GM23338 (cell line): Measurements from ENCODE around the gene ZNF429. TPM values are rescaled to one million over a fixed set of nuclear protein-coding genes. Genes with fewer than 3 reads are reported as not detected.
"Not testable (repeated sequence)": the region's sequence is repeated elsewhere in the genome, so short reads cannot be mapped to it uniquely, and the experiment has no call there.

Source experiments
- ATAC-seq: fragments of 200-7000 bp; cut with Tn5 transposase; 3 replicates; pipeline ENCODE4 v1.9.1; 2020
- DNase-seq: peaks from one replicate; pipeline ENCODE4 v3.0.0-alpha.2; 2015; ENCODE audit warnings: low spot score
- H2AFZ ChIP-seq: fragments of 200-600 bp; sonication (generic); 2 replicates; pipeline ENCODE4 v1.8.0; 2016; ENCODE audit warnings: antibody characterized with exemption, mild to moderate bottlenecking, moderate library complexity
- H3F3A ChIP-seq: fragments of 200-600 bp; sonication (generic); replicated peaks from 2 replicates; pipeline ENCODE4 v1.8.0; 2017; ENCODE audit warnings: antibody characterized with exemption, mixed run types, low read depth
- H3K27ac ChIP-seq: fragments of 200-600 bp; sonication (generic); 2 replicates; pipeline ENCODE4 v1.6.1; 2016; ENCODE audit warnings: low read depth
- H3K27me3 ChIP-seq: fragments of 200-600 bp; sonication (generic); 2 replicates; pipeline ENCODE4 v1.8.0; 2016; ENCODE audit warnings: mild to moderate bottlenecking, mixed run types, moderate library complexity; ENCODE audit not compliant: insufficient read depth
- H3K36me3 ChIP-seq: fragments of 200-600 bp; sonication (generic); 2 replicates; pipeline ENCODE4 v1.8.0; 2016; ENCODE audit warnings: mild to moderate bottlenecking; ENCODE audit not compliant: insufficient read depth
- H3K4me1 ChIP-seq: fragments of 200-600 bp; sonication (generic); 2 replicates; pipeline ENCODE4 v1.8.0; 2016; ENCODE audit warnings: mild to moderate bottlenecking, moderate library complexity; ENCODE audit not compliant: insufficient read depth
- H3K4me2 ChIP-seq: fragments of 200-600 bp; sonication (generic); 2 replicates; pipeline ENCODE4 v1.7.1; 2017; ENCODE audit warnings: mixed run types
- H3K4me3 ChIP-seq: fragments of 200-600 bp; sonication (generic); 2 replicates; pipeline ENCODE4 v1.6.1; 2016; ENCODE audit warnings: mixed run types
- H3K79me2 ChIP-seq: fragments of 200-600 bp; sonication (generic); replicated peaks from 2 replicates; pipeline ENCODE4 v1.8.0; 2017; ENCODE audit warnings: mild to moderate bottlenecking; ENCODE audit not compliant: insufficient read depth
- H3K9me2 ChIP-seq: fragments of 200-600 bp; sonication (generic); 2 replicates; pipeline ENCODE4 v1.8.0; 2017; ENCODE audit not compliant: insufficient read depth
- H4K20me1 ChIP-seq: fragments of 200-600 bp; sonication (generic); replicated peaks from 2 replicates; pipeline ENCODE4 v1.8.0; 2017; ENCODE audit warnings: mild to moderate bottlenecking; ENCODE audit not compliant: insufficient read depth
- H3K27ac Mint-ChIP-seq: 2 replicates; pipeline ENCODE4 v1.8.0; 2020; ENCODE audit warnings: inconsistent platforms, mild to moderate bottlenecking, moderate library complexity, mixed read lengths
- H3K27me3 Mint-ChIP-seq: 3 replicates; pipeline ENCODE4 v1.8.0; 2022; ENCODE audit warnings: low read depth, mild to moderate bottlenecking, moderate library complexity, mixed read lengths, inconsistent platforms; ENCODE audit not compliant: insufficient read depth, poor library complexity
- H3K36me3 Mint-ChIP-seq: 3 replicates; pipeline ENCODE4 v1.8.0; 2021; ENCODE audit warnings: low read depth, mild to moderate bottlenecking, inconsistent platforms, moderate library complexity, mixed read lengths
- H3K4me1 Mint-ChIP-seq: 3 replicates; pipeline ENCODE4 v1.8.0; 2020; ENCODE audit warnings: mild to moderate bottlenecking, inconsistent platforms, mixed read lengths
- H3K4me3 Mint-ChIP-seq: 3 replicates; pipeline ENCODE4 v1.8.0; 2021; ENCODE audit warnings: moderate library complexity, mild to moderate bottlenecking, inconsistent platforms, mixed read lengths
- H3K9me3 Mint-ChIP-seq: 3 replicates; pipeline ENCODE4 v1.8.0; 2020; ENCODE audit warnings: moderate library complexity, mild to moderate bottlenecking, inconsistent platforms, mixed read lengths
- CREB1 ChIP-seq: fragments of 250-450 bp; sonication (Bioruptor Pico); IDR thresholded peaks from 2 replicates; pipeline ENCODE4 v1.5.0; 2020; ENCODE audit warnings: low read depth, mild to moderate bottlenecking, moderate library complexity
- EZH2phosphoT487 ChIP-seq: fragments of 200-600 bp; sonication (generic); IDR thresholded peaks from one replicate; pipeline ENCODE4 v1.8.1; 2018; ENCODE audit warnings: antibody characterized with exemption; ENCODE audit not compliant: unreplicated experiment
- JUNB ChIP-seq: IDR thresholded peaks from one replicate; pipeline ENCODE4 v1.6.1; 2016; ENCODE audit warnings: antibody characterized with exemption; ENCODE audit not compliant: unreplicated experiment
- NANOG ChIP-seq: IDR thresholded peaks from 2 replicates; pipeline ENCODE4 v1.6.1; 2016; ENCODE audit warnings: antibody characterized with exemption, borderline replicate concordance
- POLR2AphosphoS5 ChIP-seq: IDR thresholded peaks from 2 replicates; pipeline ENCODE4 v1.6.1; 2016; ENCODE audit warnings: antibody characterized with exemption, low read depth
- polyA plus RNA-seq: library from polyadenylated mRNA; unstranded; fragments of >200 nt; fragmentation: Nextera tagmentation; extraction: Ambion mirVana; gene quantifications from 2 replicates; pipeline ENCODE4 v1.2.1, GENCODE V29; 2016
- total RNA-seq: library from RNA; depleted of rRNA; stranded (reverse); fragments of >200 nt; shearing (Covaris generic); gene quantifications from 2 replicates; pipeline ENCODE4 v1.2.3, GENCODE V29; 2014
- TF ChIP-seq, protein P1 (sequence below), 2 experiments: fragments of 200-600 bp in 1 of 2; sonication (generic) in 1 of 2; conservative IDR thresholded peaks; 2 replicates each; pipeline versions ENCODE4 v1.5.1 to v1.6.1; 2016 to 2017; ENCODE audit warnings: antibody characterized with exemption in 2 of 2, low read depth in 2 of 2, mild to moderate bottlenecking in 2 of 2, moderate library complexity in 1 of 2
- TF ChIP-seq, protein P2 (sequence below): fragments of 250-450 bp; sonication (Bioruptor Pico); IDR thresholded peaks from 2 replicates; pipeline ENCODE4 v1.5.0; 2020; ENCODE audit warnings: mild to moderate bottlenecking, moderate library complexity

The ZNF429 gene
- total and polyA plus RNA-seq, 2 experiments from 2014 or later = 13.4 to 18.9 TPM

DNA sequence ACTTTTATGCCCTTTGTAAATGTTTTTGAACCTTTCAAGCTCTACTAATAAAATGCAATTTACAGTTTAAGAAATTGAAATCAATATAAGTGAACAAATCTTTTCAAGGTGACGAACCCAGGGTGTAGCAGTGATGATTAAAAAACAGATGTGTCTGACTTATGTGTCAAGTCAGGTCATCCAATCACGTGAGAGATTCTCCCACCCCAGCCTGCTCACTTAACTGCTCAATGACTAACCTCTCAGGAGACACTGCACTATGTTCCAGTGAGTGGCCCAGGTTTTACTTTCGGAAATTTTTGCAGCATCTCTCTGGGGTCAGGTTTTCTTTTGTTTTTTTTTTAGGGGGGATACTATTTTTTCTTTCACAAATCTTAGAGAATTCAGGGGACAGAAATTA lies 60.7 kb downstream of the ZNF429 start (continued):
- TF ChIP-seq CREB1 (no peak), NANOG (no peak)

DNA sequence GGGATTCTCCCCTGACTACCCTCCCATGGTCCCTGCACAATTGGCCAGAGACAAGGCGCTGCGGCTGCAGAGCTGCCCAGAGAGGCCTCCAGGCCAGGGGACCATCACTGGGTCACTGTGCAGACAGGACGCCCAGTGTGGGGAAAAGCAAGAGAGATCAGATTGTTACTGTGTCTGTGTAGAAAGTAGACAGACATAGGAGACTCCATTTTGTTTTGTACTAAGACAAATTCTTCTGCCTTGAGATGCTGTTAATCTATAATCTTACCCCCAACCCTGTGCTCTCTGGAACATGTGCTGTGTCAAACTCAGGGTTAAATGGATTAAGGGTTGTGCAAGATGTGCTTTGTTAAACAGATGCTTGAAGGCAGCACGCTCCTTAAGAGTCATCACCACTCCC lies 62.4 kb downstream of the ZNF429 start:
- H3K27me3 Mint-ChIP-seq, H3K4me3 ChIP-seq, DNase-seq, H3K27me3 ChIP-seq, H3K36me3 Mint-ChIP-seq, H3K4me2 ChIP-seq, H3K36me3 ChIP-seq, H3K4me1 ChIP-seq, H3K9me2 ChIP-seq, ATAC-seq, H3K79me2 ChIP-seq, H4K20me1 ChIP-seq, H3K4me1 Mint-ChIP-seq, H3F3A ChIP-seq, H3K27ac Mint-ChIP-seq, H3K27ac ChIP-seq, H3K4me3 Mint-ChIP-seq: not testable (repeated sequence)
- H2AFZ ChIP-seq = peak overlapping the region; percentile 69; the same call in 1 of the 2 replicates
- peaks cover 17% of the 10 kb centered on the region for H3K9me3 Mint-ChIP-seq

DNA sequence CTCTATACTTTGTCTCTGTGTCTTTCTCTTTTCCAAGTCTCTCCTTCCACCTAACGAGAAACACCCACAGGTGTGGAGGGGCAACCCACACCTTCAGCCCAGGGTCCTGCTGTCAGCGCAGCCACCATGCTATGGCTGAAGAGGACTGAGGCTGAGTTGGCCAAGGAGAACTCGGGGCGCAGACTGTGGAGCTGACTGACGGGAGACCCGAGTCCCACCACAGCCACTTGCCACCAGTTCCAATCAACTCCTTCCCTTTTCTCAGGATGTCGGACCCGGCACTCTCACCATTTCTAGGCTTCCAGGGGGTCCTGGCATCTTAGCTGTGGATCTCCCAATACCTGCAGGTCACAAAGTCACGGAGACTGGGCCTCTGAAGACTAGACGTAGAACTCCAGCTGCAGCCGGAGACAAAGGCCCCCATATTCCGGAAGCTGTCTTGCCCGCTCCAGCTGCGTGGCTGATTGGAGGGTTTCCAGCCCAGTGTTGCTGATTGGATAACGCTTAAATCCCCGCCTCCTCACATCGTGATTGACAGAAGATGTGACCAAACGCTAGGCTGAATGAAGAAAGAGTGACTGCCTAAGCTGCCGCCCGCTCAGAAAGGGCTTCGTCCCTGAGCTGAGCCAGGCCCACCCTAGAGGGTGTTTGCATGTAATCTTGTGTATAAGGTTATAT lies 63.6 kb downstream of the ZNF429 start:
- Histone ChIP-seq H3K36me3 (no peaks in the 10 kb centered on the region), H2AFZ (peak overlapping the region; percentile 78), H3K27me3 (no peaks in the 10 kb centered on the region), H3F3A (no peaks in the 10 kb centered on the region), H3K4me3 (no peak overlapping the region), H3K79me2 (no peaks in the 10 kb centered on the region), H4K20me1 (no peaks in the 10 kb centered on the region), H3K27ac (no peak overlapping the region), H3K4me2 (no peak overlapping the region), H3K4me1 (no peaks in the 10 kb centered on the region), H3K9me2 (no peaks in the 10 kb centered on the region)
- DNase-seq (peak; percentile 43), ATAC-seq (no peak)
- no peaks in the 10 kb centered on the region for H3K4me1 Mint-ChIP-seq
- H3K27me3 Mint-ChIP-seq = peaks cover 7% of the 10 kb centered on the region
- H3K9me3 Mint-ChIP-seq = peaks cover 22% of the 10 kb centered on the region
- TF ChIP-seq, protein P1, sequence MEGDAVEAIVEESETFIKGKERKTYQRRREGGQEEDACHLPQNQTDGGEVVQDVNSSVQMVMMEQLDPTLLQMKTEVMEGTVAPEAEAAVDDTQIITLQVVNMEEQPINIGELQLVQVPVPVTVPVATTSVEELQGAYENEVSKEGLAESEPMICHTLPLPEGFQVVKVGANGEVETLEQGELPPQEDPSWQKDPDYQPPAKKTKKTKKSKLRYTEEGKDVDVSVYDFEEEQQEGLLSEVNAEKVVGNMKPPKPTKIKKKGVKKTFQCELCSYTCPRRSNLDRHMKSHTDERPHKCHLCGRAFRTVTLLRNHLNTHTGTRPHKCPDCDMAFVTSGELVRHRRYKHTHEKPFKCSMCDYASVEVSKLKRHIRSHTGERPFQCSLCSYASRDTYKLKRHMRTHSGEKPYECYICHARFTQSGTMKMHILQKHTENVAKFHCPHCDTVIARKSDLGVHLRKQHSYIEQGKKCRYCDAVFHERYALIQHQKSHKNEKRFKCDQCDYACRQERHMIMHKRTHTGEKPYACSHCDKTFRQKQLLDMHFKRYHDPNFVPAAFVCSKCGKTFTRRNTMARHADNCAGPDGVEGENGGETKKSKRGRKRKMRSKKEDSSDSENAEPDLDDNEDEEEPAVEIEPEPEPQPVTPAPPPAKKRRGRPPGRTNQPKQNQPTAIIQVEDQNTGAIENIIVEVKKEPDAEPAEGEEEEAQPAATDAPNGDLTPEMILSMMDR (conservative IDR thresholded peaks at IDR 0.05; ENCODE audit: low read depth in 2 of 2) = no peak
- TF ChIP-seq POLR2AphosphoS5 (no peak), JUNB (no peak), EZH2phosphoT487 (no peak), CREB1 (no peak)
- TF ChIP-seq, protein P2, sequence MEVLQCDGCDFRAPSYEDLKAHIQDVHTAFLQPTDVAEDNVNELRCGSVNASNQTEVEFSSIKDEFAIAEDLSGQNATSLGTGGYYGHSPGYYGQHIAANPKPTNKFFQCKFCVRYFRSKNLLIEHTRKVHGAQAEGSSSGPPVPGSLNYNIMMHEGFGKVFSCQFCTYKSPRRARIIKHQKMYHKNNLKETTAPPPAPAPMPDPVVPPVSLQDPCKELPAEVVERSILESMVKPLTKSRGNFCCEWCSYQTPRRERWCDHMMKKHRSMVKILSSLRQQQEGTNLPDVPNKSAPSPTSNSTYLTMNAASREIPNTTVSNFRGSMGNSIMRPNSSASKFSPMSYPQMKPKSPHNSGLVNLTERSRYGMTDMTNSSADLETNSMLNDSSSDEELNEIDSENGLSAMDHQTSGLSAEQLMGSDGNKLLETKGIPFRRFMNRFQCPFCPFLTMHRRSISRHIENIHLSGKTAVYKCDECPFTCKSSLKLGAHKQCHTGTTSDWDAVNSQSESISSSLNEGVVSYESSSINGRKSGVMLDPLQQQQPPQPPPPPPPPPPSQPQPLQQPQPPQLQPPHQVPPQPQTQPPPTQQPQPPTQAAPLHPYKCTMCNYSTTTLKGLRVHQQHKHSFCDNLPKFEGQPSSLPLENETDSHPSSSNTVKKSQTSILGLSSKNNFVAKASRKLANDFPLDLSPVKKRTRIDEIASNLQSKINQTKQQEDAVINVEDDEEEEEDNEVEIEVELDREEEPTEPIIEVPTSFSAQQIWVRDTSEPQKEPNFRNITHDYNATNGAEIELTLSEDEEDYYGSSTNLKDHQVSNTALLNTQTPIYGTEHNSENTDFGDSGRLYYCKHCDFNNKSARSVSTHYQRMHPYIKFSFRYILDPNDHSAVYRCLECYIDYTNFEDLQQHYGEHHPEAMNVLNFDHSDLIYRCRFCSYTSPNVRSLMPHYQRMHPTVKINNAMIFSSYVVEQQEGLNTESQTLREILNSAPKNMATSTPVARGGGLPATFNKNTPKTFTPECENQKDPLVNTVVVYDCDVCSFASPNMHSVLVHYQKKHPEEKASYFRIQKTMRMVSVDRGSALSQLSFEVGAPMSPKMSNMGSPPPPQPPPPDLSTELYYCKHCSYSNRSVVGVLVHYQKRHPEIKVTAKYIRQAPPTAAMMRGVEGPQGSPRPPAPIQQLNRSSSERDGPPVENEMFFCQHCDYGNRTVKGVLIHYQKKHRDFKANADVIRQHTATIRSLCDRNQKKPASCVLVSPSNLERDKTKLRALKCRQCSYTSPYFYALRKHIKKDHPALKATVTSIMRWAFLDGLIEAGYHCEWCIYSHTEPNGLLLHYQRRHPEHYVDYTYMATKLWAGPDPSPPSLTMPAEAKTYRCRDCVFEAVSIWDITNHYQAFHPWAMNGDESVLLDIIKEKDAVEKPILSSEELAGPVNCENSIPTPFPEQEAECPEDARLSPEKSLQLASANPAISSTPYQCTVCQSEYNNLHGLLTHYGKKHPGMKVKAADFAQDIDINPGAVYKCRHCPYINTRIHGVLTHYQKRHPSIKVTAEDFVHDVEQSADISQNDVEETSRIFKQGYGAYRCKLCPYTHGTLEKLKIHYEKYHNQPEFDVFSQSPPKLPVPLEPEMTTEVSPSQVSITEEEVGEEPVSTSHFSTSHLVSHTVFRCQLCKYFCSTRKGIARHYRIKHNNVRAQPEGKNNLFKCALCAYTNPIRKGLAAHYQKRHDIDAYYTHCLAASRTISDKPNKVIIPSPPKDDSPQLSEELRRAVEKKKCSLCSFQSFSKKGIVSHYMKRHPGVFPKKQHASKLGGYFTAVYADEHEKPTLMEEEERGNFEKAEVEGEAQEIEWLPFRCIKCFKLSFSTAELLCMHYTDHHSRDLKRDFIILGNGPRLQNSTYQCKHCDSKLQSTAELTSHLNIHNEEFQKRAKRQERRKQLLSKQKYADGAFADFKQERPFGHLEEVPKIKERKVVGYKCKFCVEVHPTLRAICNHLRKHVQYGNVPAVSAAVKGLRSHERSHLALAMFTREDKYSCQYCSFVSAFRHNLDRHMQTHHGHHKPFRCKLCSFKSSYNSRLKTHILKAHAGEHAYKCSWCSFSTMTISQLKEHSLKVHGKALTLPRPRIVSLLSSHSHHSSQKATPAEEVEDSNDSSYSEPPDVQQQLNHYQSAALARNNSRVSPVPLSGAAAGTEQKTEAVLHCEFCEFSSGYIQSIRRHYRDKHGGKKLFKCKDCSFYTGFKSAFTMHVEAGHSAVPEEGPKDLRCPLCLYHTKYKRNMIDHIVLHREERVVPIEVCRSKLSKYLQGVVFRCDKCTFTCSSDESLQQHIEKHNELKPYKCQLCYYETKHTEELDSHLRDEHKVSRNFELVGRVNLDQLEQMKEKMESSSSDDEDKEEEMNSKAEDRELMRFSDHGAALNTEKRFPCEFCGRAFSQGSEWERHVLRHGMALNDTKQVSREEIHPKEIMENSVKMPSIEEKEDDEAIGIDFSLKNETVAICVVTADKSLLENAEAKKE (CRISPR knock-in tag) = no peak
- no peak overlapping the region for H3K27ac Mint-ChIP-seq
- peaks cover 4% of the 10 kb centered on the region for H3K36me3 Mint-ChIP-seq
- H3K4me3 Mint-ChIP-seq = no peak overlapping the region
